KMS-11 (cell line): ENCODE data around the gene POLE.

Source experiments
- H2AFZ ChIP-seq: fragments of 200-600 bp; sonication (generic); 2 replicates; pipeline ENCODE4 v1.6.1; 2016; ENCODE audit warnings: antibody characterized with exemption, mixed run types, low read depth
- H3K27ac ChIP-seq: fragments of 200-600 bp; sonication (generic); 2 replicates; pipeline ENCODE4 v1.6.1; 2016; ENCODE audit warnings: mild to moderate bottlenecking, mixed run types
- H3K27me3 ChIP-seq: fragments of 200-600 bp; sonication (generic); 2 replicates; pipeline ENCODE4 v1.6.1; 2017; ENCODE audit warnings: mild to moderate bottlenecking, low read depth, mixed run types, moderate library complexity; ENCODE audit not compliant: insufficient read depth
- H3K36me3 ChIP-seq: fragments of 200-600 bp; sonication (generic); 2 replicates; pipeline ENCODE4 v1.6.1; 2017; ENCODE audit warnings: mild to moderate bottlenecking, mixed run types; ENCODE audit not compliant: insufficient read depth
- H3K4me1 ChIP-seq: fragments of 200-600 bp; sonication (generic); 2 replicates; pipeline ENCODE4 v1.6.1; 2016; ENCODE audit warnings: mild to moderate bottlenecking, low read depth, mixed run types; ENCODE audit not compliant: poor library complexity, severe bottlenecking
- H3K4me2 ChIP-seq: fragments of 200-600 bp; sonication (generic); 2 replicates; pipeline ENCODE4 v1.7.0; 2016; ENCODE audit warnings: mild to moderate bottlenecking, mixed run types
- H3K4me3 ChIP-seq: fragments of 200-600 bp; sonication (generic); IDR thresholded peaks from 2 replicates; pipeline ENCODE4 v1.6.1; 2017; ENCODE audit warnings: low read depth, low read length, mixed read lengths; ENCODE audit not compliant: insufficient read depth
- H3K79me2 ChIP-seq: fragments of 200-600 bp; sonication (generic); 2 replicates; pipeline ENCODE4 v1.6.1; 2016; ENCODE audit warnings: low read depth, mixed run types; ENCODE audit not compliant: insufficient read depth
- H3K9ac ChIP-seq: fragments of 200-600 bp; sonication (generic); 2 replicates; pipeline ENCODE4 v1.6.1; 2016; ENCODE audit warnings: mild to moderate bottlenecking, mixed run types
- H4K20me1 ChIP-seq: fragments of 200-600 bp; sonication (generic); 2 replicates; pipeline ENCODE4 v1.6.1; 2016; ENCODE audit warnings: mild to moderate bottlenecking, mixed run types; ENCODE audit not compliant: insufficient read depth
- TF ChIP-seq, protein P1 (sequence below): fragments of 200-600 bp; sonication (generic); conservative IDR thresholded peaks from 2 replicates; pipeline ENCODE4 v1.6.1; 2017; ENCODE audit warnings: low read depth, mild to moderate bottlenecking, antibody characterized with exemption, low read length, moderate library complexity, mixed read lengths

Gene POLE

DNA sequence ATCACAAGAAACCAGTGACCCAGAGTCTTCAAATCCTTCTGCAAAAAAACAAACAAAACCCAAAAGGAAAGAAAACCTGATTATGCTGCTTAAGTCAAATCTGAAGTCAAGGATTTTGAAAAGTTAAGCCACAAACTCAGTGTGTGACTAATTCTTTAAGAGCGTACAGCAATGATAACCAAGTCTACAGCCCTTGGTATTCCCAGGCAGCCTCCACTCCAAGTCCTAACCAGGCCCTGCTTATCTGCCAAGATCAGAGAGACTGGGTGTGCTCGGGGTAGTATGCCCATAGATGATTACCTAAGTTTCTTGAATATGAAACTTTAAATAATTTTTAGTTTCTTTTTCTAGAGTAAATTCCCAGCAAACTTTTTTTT, 36.6 kb upstream of the POLE start:
- no peak overlapping the region for H3K9ac ChIP-seq
- no peaks in the 10 kb centered on the region for H3K79me2 ChIP-seq
- H2AFZ ChIP-seq = no peak overlapping the region
- no peaks in the 10 kb centered on the region for H3K4me1 ChIP-seq
- no peak overlapping the region for H3K4me2 ChIP-seq
- TF ChIP-seq, protein P1, sequence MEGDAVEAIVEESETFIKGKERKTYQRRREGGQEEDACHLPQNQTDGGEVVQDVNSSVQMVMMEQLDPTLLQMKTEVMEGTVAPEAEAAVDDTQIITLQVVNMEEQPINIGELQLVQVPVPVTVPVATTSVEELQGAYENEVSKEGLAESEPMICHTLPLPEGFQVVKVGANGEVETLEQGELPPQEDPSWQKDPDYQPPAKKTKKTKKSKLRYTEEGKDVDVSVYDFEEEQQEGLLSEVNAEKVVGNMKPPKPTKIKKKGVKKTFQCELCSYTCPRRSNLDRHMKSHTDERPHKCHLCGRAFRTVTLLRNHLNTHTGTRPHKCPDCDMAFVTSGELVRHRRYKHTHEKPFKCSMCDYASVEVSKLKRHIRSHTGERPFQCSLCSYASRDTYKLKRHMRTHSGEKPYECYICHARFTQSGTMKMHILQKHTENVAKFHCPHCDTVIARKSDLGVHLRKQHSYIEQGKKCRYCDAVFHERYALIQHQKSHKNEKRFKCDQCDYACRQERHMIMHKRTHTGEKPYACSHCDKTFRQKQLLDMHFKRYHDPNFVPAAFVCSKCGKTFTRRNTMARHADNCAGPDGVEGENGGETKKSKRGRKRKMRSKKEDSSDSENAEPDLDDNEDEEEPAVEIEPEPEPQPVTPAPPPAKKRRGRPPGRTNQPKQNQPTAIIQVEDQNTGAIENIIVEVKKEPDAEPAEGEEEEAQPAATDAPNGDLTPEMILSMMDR = no peak
- no peak overlapping the region for H3K27ac ChIP-seq
- H4K20me1 ChIP-seq = no peaks in the 10 kb centered on the region
- no peaks in the 10 kb centered on the region for H3K27me3 ChIP-seq
- no peak overlapping the region for H3K4me3 ChIP-seq
- no peaks in the 10 kb centered on the region for H3K36me3 ChIP-seq

DNA sequence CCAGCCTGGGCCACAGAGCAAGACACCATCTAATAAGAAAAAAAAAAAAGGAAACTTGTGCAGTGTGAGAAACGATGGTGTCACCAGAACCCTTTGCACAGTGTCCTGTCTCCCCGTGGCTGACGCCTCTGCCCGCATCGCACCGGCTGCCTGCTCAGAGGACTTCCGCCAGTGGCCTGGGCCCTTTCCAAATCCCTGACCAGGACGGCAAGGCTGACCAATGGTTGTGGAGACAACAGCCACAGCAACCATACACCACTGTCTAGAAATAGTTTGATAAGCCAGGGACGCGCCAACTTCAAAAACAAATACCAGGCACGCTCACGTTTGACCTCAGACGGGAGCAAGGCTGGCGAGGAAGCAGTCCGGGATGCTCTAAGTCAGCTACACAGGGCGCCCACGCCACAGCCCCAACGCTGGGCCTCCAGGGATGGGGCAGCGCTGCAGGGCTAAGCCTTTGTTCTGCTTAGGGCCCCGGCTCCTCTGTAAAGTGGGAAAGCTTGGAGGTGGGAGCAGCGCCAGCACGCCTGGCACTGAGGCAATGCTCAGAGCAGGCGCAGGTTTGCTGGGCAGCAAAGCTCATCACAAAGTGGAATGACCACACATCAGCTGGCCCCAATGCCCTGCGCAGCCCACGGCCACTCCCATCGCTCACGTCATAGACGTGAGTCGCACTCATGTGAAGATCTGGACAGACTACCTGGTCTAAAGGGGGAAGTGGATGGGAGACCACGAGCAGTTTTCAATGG, 36.0 kb upstream of the POLE start:
- no peak overlapping the region for H3K27ac ChIP-seq
- H2AFZ ChIP-seq = no peak overlapping the region
- no peak overlapping the region for H3K9ac ChIP-seq
- no peaks in the 10 kb centered on the region for H3K27me3 ChIP-seq
- H4K20me1 ChIP-seq = no peaks in the 10 kb centered on the region
- no peak overlapping the region for H3K4me3 ChIP-seq
- H3K36me3 ChIP-seq = no peaks in the 10 kb centered on the region
- no peaks in the 10 kb centered on the region for H3K4me1 ChIP-seq
- TF ChIP-seq, protein P1 = no peak
- no peaks in the 10 kb centered on the region for H3K79me2 ChIP-seq
- no peak overlapping the region for H3K4me2 ChIP-seq

DNA sequence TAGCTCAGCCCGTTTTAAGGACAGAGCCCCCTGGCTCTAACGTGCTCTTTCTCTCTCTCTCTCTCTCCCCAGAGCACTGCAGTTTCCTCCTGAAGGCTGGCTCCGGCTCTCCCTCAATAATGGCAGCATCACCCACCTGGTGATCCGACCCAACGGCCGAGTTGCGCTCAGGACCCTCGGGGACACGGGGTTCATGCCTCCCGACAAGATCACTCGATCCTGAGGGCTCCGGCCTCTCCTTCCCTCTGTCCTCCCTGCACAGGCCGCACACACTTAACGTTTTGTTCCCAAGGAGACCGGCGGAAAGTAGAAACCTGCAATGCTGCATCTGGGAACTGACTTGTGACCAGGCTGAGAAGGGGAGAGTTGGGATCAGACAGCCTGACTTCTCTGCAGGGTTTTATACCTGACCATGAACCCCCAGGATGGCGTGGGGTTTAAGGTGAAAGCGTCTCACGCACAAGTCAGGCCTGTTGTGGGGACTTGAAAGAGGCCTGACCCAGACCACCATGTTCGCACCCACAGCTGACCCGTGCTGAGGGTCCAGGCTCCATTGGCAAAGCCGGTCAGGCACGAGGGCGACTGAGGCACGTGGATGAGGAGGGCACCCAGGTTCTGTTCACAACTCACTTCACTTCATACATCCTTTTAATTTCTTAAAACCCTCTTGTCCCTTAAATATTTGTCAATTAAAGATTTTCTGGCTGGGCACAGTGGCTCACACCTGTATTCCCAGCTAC, 33.6 kb upstream of the POLE start:
- H4K20me1 ChIP-seq = no peaks in the 10 kb centered on the region
- H2AFZ ChIP-seq = no peak overlapping the region
- H3K4me1 ChIP-seq = no peaks in the 10 kb centered on the region
- H3K27ac ChIP-seq = no peak overlapping the region
- H3K4me3 ChIP-seq = no peak overlapping the region
- H3K79me2 ChIP-seq = no peaks in the 10 kb centered on the region
- H3K4me2 ChIP-seq = no peak overlapping the region
- H3K36me3 ChIP-seq = no peaks in the 10 kb centered on the region
- H3K27me3 ChIP-seq = no peaks in the 10 kb centered on the region
- H3K9ac ChIP-seq = no peak overlapping the region
- TF ChIP-seq, protein P1 = no peak

DNA sequence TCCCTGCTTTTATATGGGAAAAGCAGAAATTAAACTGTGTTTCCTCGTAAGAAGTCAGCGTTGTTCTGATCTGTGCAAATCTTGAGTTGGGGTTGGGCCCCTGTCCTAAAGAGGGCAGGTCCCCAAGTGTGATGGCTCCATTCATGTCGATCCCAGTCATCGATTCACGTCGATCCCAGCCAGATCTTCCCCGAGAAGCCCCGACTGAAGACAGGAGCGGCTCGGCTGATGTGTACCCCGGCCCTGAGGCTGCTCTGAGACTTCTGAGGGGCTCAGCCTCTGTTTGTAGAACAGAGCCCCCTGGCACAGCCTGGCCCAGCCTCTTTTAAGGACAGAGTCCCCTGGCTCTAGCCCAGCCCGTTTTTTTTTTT, 32.8 kb upstream of the POLE start:
- no peak overlapping the region for H2AFZ ChIP-seq

More for the DNA sequence above, 32.8 kb upstream of the POLE start:
- H3K36me3 ChIP-seq = no peaks in the 10 kb centered on the region
- H3K27me3 ChIP-seq = no peaks in the 10 kb centered on the region
- H3K27ac ChIP-seq = no peak overlapping the region
- no peak overlapping the region for H3K9ac ChIP-seq
- H4K20me1 ChIP-seq = no peaks in the 10 kb centered on the region
- H3K4me2 ChIP-seq = no peak overlapping the region
- no peaks in the 10 kb centered on the region for H3K79me2 ChIP-seq
- no peaks in the 10 kb centered on the region for H3K4me1 ChIP-seq
- TF ChIP-seq, protein P1 = no peak
- no peak overlapping the region for H3K4me3 ChIP-seq
